ENCODE data around the gene RAB13.
"Not testable (repeated sequence)": the region's sequence is repeated elsewhere in the genome, so short reads cannot be mapped to it uniquely, and the experiment has no call there.

RAB13 gene

GRCh38 chr1:153985941-153986761, at the start of gene RAB13:
TSS of gene RAB13 (minus strand) at chr1:153986339. CDS start at chr1:153986236, 103 bp downstream.
- peak; percentile 93 for DNase-seq (ENCODE audit: low spot score)

- DNase-seq (ENCODE audit: low spot score): not testable (repeated sequence)
Measured at GRCh38 chr1:154033697-154034096, 47.6 kb upstream of the RAB13 start.

GRCh38 chr1:154019940-154020339, 33.8 kb upstream of the RAB13 start:
- DNase-seq (ENCODE audit: low spot score): no peak

- DNase-seq (ENCODE audit: low spot score): no peak
Measured at GRCh38 chr1:154019269-154019668, 33.1 kb upstream of the RAB13 start.

GRCh38 chr1:154014154-154014907, 28.2 kb upstream of the RAB13 start:
- peak; percentile 36 for DNase-seq (ENCODE audit: low spot score)

- not testable (repeated sequence) for DNase-seq (ENCODE audit: low spot score)
Measured at GRCh38 chr1:154012543-154012942, 26.4 kb upstream of the RAB13 start.

- DNase-seq (ENCODE audit: low spot score): no peak
Measured at GRCh38 chr1:154012129-154012528, 26.0 kb upstream of the RAB13 start.

GRCh38 chr1:154006136-154006535, 20.0 kb upstream of the RAB13 start:
- DNase-seq (ENCODE audit: low spot score): no peak

- no peak for DNase-seq (ENCODE audit: low spot score)
Measured at GRCh38 chr1:154000420-154000819, 14.3 kb upstream of the RAB13 start.

- not testable (repeated sequence) for DNase-seq (ENCODE audit: low spot score)
Measured at GRCh38 chr1:153996882-153997281, 10.7 kb upstream of the RAB13 start.

- no peak for DNase-seq (ENCODE audit: low spot score)
Measured at GRCh38 chr1:153995640-153996039, 9.5 kb upstream of the RAB13 start.

GRCh38 chr1:153995202-153995601, 9.1 kb upstream of the RAB13 start:
- no peak for DNase-seq (ENCODE audit: low spot score)

GRCh38 chr1:153991806-153992205, 5.7 kb upstream of the RAB13 start:
- no peak for DNase-seq (ENCODE audit: low spot score)

- no peak for DNase-seq (ENCODE audit: low spot score)
Measured at GRCh38 chr1:153991151-153991630, 5.1 kb upstream of the RAB13 start.

- DNase-seq (ENCODE audit: low spot score): peak; percentile 92
Measured at GRCh38 chr1:153990468-153991150, 4.5 kb upstream of the RAB13 start, which contains the start of gene RPS27. TSS of gene RPS27 (plus strand) at chr1:153990762. CDS start at chr1:153990797, 35 bp downstream.

GRCh38 chr1:153987621-153988020, 1.5 kb upstream of the RAB13 start:
- DNase-seq (ENCODE audit: low spot score): no peak

- peak; percentile 50 for DNase-seq (ENCODE audit: low spot score)
Measured at GRCh38 chr1:153985341-153985912, 712 bp downstream of the RAB13 start.

- no peak for DNase-seq (ENCODE audit: low spot score)
Measured at GRCh38 chr1:153984123-153984894, 1.8 kb downstream of the RAB13 start.

- not testable (repeated sequence) for DNase-seq (ENCODE audit: low spot score)
Measured at GRCh38 chr1:153981735-153982134, 4.4 kb downstream of the RAB13 start.

- DNase-seq (ENCODE audit: low spot score): not testable (repeated sequence)
Measured at GRCh38 chr1:153979091-153979490, 7.0 kb downstream of the RAB13 start.

- DNase-seq (ENCODE audit: low spot score): no peak
Measured at GRCh38 chr1:153978274-153978909, 7.7 kb downstream of the RAB13 start.
